Liver (tissue), 3 donors: ENCODE results near the gene TGFBR1.

Source experiments
- EGR1 ChIP-seq, 2 donors: IDR thresholded peaks; 2 replicates each; pipeline ENCODE4 v1.6.1; 2016 to 2018; ENCODE audit warnings: antibody characterized with exemption in 2 of 2, low read depth in 2 of 2
- FOXA1 ChIP-seq: IDR thresholded peaks from 2 replicates; pipeline ENCODE4 v1.6.1; 2016; ENCODE audit warnings: antibody characterized with exemption
- GABPA ChIP-seq, 2 donors: IDR thresholded peaks in 1 of 2; conservative IDR thresholded peaks in 1 of 2; 2 replicates each; pipeline ENCODE4 v1.6.1; 2016; ENCODE audit warnings: antibody characterized with exemption in 2 of 2, mild to moderate bottlenecking in 1 of 2, moderate library complexity in 1 of 2
- JUND ChIP-seq, 2 donors: IDR thresholded peaks; 2 replicates each; pipeline ENCODE4 v1.6.1; 2016; ENCODE audit warnings: antibody characterized with exemption in 2 of 2
- RAD21 ChIP-seq, 2 donors: IDR thresholded peaks; 2 replicates each; pipeline ENCODE4 v1.6.1; 2016; ENCODE audit warnings: antibody characterized with exemption in 2 of 2, mild to moderate bottlenecking in 2 of 2
- RXRA ChIP-seq, 2 donors: IDR thresholded peaks; 2 replicates each; pipeline ENCODE4 v1.6.1; 2017 to 2018; ENCODE audit warnings: antibody characterized with exemption in 2 of 2, mild to moderate bottlenecking in 1 of 2
- SP1 ChIP-seq: IDR thresholded peaks from 2 replicates; pipeline ENCODE4 v1.6.1; 2018; ENCODE audit warnings: antibody characterized with exemption, mild to moderate bottlenecking
- YY1 ChIP-seq: IDR thresholded peaks from 2 replicates; pipeline ENCODE4 v1.6.1; 2016; ENCODE audit warnings: antibody characterized with exemption, mild to moderate bottlenecking
- TF ChIP-seq, protein P1 (sequence below): fragments of 150-350 bp; IDR thresholded peaks from 2 replicates; pipeline ENCODE4 v1.5.1; 2017; ENCODE audit warnings: improper control_type of control experiment, low read depth, low read length; ENCODE audit not compliant: missing input control
- TF ChIP-seq, protein P2 (sequence below): IDR thresholded peaks from 2 replicates; pipeline ENCODE4 v1.6.1; 2016; ENCODE audit warnings: antibody characterized with exemption, mild to moderate bottlenecking
- TF ChIP-seq, protein P3 (sequence below): IDR thresholded peaks from 2 replicates; pipeline ENCODE4 v1.6.1; 2016; ENCODE audit warnings: antibody characterized with exemption
- TF ChIP-seq, protein P4 (sequence below): IDR thresholded peaks from 2 replicates; pipeline ENCODE4 v1.6.1; 2016; ENCODE audit warnings: antibody characterized with exemption
- TF ChIP-seq, protein P5 (sequence below): IDR thresholded peaks from 2 replicates; pipeline ENCODE4 v1.6.1; 2016; ENCODE audit warnings: antibody characterized with exemption
- donor health status: healthy.
- donor health status: healthy.

DNA sequence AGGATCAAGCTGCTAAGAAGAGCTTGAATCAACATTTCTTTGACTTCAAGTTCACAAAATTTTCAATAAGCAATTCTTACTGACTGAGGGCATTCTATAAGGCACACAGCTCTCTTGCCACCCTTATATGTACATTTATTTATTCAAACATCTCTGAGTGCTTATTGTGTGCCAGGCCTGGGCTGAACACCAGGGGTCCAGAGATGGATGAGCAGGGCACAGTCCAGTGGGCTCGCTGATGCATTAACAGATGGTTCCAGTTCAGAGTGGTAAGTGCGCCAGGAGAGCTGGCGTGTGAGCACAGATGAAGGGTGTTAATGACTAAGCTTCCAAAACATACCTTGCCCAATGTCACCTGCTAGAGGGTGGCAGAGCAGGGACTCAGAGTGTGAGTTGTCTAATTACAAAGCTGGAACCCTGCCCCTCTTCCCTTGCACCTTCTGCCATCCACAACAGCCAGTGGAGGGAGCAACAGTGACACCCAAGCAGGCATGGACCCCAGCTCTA is 92.3 kb downstream of the TGFBR1 start:
- no peak for TF ChIP-seq RAD21 (IDR thresholded peaks at IDR 0.05)
- no peak for TF ChIP-seq SP1
- TF ChIP-seq, protein P1, sequence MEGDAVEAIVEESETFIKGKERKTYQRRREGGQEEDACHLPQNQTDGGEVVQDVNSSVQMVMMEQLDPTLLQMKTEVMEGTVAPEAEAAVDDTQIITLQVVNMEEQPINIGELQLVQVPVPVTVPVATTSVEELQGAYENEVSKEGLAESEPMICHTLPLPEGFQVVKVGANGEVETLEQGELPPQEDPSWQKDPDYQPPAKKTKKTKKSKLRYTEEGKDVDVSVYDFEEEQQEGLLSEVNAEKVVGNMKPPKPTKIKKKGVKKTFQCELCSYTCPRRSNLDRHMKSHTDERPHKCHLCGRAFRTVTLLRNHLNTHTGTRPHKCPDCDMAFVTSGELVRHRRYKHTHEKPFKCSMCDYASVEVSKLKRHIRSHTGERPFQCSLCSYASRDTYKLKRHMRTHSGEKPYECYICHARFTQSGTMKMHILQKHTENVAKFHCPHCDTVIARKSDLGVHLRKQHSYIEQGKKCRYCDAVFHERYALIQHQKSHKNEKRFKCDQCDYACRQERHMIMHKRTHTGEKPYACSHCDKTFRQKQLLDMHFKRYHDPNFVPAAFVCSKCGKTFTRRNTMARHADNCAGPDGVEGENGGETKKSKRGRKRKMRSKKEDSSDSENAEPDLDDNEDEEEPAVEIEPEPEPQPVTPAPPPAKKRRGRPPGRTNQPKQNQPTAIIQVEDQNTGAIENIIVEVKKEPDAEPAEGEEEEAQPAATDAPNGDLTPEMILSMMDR = no peak
- TF ChIP-seq, protein P2, sequence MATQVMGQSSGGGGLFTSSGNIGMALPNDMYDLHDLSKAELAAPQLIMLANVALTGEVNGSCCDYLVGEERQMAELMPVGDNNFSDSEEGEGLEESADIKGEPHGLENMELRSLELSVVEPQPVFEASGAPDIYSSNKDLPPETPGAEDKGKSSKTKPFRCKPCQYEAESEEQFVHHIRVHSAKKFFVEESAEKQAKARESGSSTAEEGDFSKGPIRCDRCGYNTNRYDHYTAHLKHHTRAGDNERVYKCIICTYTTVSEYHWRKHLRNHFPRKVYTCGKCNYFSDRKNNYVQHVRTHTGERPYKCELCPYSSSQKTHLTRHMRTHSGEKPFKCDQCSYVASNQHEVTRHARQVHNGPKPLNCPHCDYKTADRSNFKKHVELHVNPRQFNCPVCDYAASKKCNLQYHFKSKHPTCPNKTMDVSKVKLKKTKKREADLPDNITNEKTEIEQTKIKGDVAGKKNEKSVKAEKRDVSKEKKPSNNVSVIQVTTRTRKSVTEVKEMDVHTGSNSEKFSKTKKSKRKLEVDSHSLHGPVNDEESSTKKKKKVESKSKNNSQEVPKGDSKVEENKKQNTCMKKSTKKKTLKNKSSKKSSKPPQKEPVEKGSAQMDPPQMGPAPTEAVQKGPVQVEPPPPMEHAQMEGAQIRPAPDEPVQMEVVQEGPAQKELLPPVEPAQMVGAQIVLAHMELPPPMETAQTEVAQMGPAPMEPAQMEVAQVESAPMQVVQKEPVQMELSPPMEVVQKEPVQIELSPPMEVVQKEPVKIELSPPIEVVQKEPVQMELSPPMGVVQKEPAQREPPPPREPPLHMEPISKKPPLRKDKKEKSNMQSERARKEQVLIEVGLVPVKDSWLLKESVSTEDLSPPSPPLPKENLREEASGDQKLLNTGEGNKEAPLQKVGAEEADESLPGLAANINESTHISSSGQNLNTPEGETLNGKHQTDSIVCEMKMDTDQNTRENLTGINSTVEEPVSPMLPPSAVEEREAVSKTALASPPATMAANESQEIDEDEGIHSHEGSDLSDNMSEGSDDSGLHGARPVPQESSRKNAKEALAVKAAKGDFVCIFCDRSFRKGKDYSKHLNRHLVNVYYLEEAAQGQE = no peak
- TF ChIP-seq YY1 = no peak
- no peak for TF ChIP-seq RXRA (IDR thresholded peaks at IDR 0.05)
- no peak for TF ChIP-seq EGR1 (IDR thresholded peaks at IDR 0.05; ENCODE audit: low read depth in 2 of 2)
- TF ChIP-seq FOXA1 = no peak
- TF ChIP-seq GABPA (IDR thresholded peaks at IDR 0.05 in 1 of 2, conservative IDR thresholded peaks at IDR 0.05 in 1 of 2) = no peak
- TF ChIP-seq JUND (IDR thresholded peaks at IDR 0.05) = no peak
- TF ChIP-seq, protein P3, sequence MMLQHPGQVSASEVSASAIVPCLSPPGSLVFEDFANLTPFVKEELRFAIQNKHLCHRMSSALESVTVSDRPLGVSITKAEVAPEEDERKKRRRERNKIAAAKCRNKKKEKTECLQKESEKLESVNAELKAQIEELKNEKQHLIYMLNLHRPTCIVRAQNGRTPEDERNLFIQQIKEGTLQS = no peak
- TF ChIP-seq, protein P4, sequence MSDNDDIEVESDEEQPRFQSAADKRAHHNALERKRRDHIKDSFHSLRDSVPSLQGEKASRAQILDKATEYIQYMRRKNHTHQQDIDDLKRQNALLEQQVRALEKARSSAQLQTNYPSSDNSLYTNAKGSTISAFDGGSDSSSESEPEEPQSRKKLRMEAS = no peak
- TF ChIP-seq, protein P5, sequence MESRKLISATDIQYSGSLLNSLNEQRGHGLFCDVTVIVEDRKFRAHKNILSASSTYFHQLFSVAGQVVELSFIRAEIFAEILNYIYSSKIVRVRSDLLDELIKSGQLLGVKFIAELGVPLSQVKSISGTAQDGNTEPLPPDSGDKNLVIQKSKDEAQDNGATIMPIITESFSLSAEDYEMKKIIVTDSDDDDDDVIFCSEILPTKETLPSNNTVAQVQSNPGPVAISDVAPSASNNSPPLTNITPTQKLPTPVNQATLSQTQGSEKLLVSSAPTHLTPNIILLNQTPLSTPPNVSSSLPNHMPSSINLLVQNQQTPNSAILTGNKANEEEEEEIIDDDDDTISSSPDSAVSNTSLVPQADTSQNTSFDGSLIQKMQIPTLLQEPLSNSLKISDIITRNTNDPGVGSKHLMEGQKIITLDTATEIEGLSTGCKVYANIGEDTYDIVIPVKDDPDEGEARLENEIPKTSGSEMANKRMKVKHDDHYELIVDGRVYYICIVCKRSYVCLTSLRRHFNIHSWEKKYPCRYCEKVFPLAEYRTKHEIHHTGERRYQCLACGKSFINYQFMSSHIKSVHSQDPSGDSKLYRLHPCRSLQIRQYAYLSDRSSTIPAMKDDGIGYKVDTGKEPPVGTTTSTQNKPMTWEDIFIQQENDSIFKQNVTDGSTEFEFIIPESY = no peak
